CD4-positive, CD25-positive, alpha-beta regulatory T cell (primary cell): Measurements from ENCODE around the gene PALMD. TPM values are rescaled to one million over a fixed set of nuclear protein-coding genes. Genes with fewer than 3 reads are reported as not detected.

Experiments used
- ATAC-seq, 2 donors: fragments of 150-1000 bp; cut with Tn5 transposase; one replicate each; pipeline ENCODE4 v1.10.0; 2021; ENCODE audit warnings: low read depth in 2 of 2, moderate number of reproducible peaks in 2 of 2, moderate library complexity in 1 of 2
- DNase-seq, 3 donors: peaks; one replicate each; pipeline versions ENCODE4 v3.0.0 to v3.0.0-alpha.2; 2012 to 2022; ENCODE audit warnings: mixed read lengths in 1 of 3
- H3K27ac ChIP-seq: one replicate; pipeline ENCODE4 v1.7.0; 2013; ENCODE audit warnings: mild to moderate bottlenecking, low read length; ENCODE audit not compliant: insufficient read depth, poor library complexity, severe bottlenecking
- H3K27me3 ChIP-seq: one replicate; pipeline ENCODE4 v1.7.0; 2013; ENCODE audit warnings: low read length; ENCODE audit not compliant: control insufficient read depth, insufficient read depth
- H3K36me3 ChIP-seq: one replicate; pipeline ENCODE4 v1.7.0; 2013; ENCODE audit warnings: mild to moderate bottlenecking, low read length, moderate library complexity; ENCODE audit not compliant: control insufficient read depth, insufficient read depth
- H3K4me1 ChIP-seq: 2 replicates; pipeline ENCODE4 v1.7.0; 2013; ENCODE audit warnings: mild to moderate bottlenecking, low read length; ENCODE audit not compliant: insufficient read depth, control insufficient read depth, poor library complexity, severe bottlenecking
- H3K4me3 ChIP-seq: one replicate; pipeline ENCODE4 v1.7.0; 2013; ENCODE audit warnings: low read depth, mild to moderate bottlenecking, low read length, moderate library complexity
- H3K9me3 ChIP-seq, 2 experiments: 1 replicate in 1 of 2; 2 replicates in 1 of 2; pipeline ENCODE4 v1.7.0; 2013; ENCODE audit warnings: low read length in 2 of 2, mild to moderate bottlenecking in 1 of 2, moderate library complexity in 1 of 2; ENCODE audit not compliant: control insufficient read depth in 2 of 2
- H3K27ac Mint-ChIP-seq, 3 donors: one replicate each; pipeline ENCODE4 v1.8.0; 2020 to 2022; ENCODE audit warnings: mild to moderate bottlenecking in 3 of 3, mixed read lengths in 3 of 3, moderate library complexity in 2 of 3
- H3K27me3 Mint-ChIP-seq: one replicate; pipeline ENCODE4 v1.8.0; 2022; ENCODE audit warnings: mild to moderate bottlenecking, mixed read lengths
- H3K36me3 Mint-ChIP-seq: one replicate; pipeline ENCODE4 v1.8.0; 2020; ENCODE audit warnings: mixed read lengths
- H3K4me1 Mint-ChIP-seq, 4 donors: one replicate each; pipeline ENCODE4 v1.8.0; 2020 to 2022; ENCODE audit warnings: mixed read lengths in 4 of 4, mild to moderate bottlenecking in 1 of 4
- H3K4me3 Mint-ChIP-seq, 4 donors: one replicate each; pipeline ENCODE4 v1.8.0; 2020 to 2022; ENCODE audit warnings: mild to moderate bottlenecking in 4 of 4, mixed read lengths in 4 of 4, moderate library complexity in 3 of 4
- H3K9me3 Mint-ChIP-seq, 7 donors: one replicate each; pipeline ENCODE4 v1.8.0; 2020 to 2022; ENCODE audit warnings: mixed read lengths in 7 of 7, mild to moderate bottlenecking in 3 of 7, moderate library complexity in 2 of 7
- polyA plus RNA-seq, 4 donors: library from polyadenylated mRNA; unstranded; fragments of 300-500 nt; fragmentation: Illumina TruSeq; gene quantifications; one replicate each; pipeline ENCODE4 v1.2.3, GENCODE V29; 2021
- total RNA-seq: library from RNA; stranded (reverse); gene quantifications from one replicate; pipeline ENCODE4 v1.2.3, GENCODE V29; 2022

The PALMD gene
- total and polyA plus RNA-seq, 5 donors from 2014 or later: not detected

DNA sequence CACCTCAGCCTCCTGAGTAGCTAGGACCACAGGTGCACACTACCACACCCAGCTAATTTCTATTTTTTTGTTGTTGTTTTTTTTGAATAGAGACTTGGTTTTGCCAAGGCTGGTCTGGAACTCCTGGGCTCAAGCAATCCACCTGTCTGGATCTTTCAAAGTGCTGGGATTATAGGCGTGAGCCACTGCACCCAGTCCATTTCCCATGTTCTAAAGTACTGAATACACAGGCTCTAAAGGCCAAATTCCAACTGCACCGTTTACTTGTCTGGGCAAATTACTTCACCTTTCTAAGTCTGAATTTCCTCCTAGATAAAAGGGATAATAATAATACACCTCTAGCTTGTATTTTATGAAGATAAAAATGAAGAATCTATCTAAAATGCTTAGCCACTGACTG, 80.9 kb downstream of the PALMD start:
- Histone ChIP-seq H3K9me3 (no peaks in the 10 kb centered on the region), H3K4me3 (no peak overlapping the region), H3K27ac (no peak overlapping the region), H3K36me3 (no peaks in the 10 kb centered on the region), H3K4me1 (no peaks in the 10 kb centered on the region), H3K27me3 (no peaks in the 10 kb centered on the region)
- Mint-ChIP-seq H3K4me3 (no peak overlapping the region), H3K9me3 (no peaks in the 10 kb centered on the region), H3K27me3 (peaks cover 4% of the 10 kb centered on the region), H3K36me3 (no peaks in the 10 kb centered on the region), H3K4me1 (no peaks in the 10 kb centered on the region), H3K27ac (no peak overlapping the region)
- DNase-seq (no peak), ATAC-seq (no peak)

DNA sequence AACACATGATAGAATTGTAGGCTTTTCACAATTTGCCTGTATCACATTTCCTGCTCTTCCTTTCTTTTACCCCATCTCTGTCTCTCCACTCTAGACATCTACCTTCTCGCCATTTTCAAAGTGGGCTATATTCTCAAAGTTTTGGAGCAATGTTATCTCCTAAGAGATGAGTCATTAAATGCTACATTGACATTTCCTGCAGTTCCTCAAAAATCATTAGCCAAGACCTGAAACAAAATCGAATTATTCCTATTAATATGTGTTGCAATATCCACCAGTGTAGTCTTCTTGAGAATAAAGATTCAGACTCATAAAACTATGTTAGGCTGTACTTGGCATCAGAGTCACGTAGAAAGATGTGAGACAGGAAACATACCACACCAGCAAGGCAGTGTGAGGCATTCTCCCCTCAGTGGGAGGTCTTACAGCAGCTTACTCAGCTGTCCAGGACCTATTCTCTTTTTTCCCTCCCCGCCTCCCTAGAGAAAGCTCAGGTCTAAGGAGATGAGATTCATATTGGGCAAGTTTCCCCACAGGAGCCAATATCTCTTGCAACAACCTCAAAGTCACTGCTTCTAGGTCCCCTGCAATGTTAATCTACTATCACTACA, 81.8 kb downstream of the PALMD start:
- DNase-seq: no peak
- ATAC-seq: no peak
- Mint-ChIP-seq H3K36me3 (no peaks in the 10 kb centered on the region), H3K27me3 (peaks cover 4% of the 10 kb centered on the region), H3K4me3 (no peak overlapping the region), H3K27ac (no peak overlapping the region), H3K4me1 (no peaks in the 10 kb centered on the region), H3K9me3 (no peaks in the 10 kb centered on the region)
- Histone ChIP-seq H3K27ac (no peak overlapping the region), H3K4me3 (no peak overlapping the region), H3K4me1 (no peaks in the 10 kb centered on the region), H3K27me3 (no peaks in the 10 kb centered on the region), H3K36me3 (no peaks in the 10 kb centered on the region), H3K9me3 (no peaks in the 10 kb centered on the region)

DNA sequence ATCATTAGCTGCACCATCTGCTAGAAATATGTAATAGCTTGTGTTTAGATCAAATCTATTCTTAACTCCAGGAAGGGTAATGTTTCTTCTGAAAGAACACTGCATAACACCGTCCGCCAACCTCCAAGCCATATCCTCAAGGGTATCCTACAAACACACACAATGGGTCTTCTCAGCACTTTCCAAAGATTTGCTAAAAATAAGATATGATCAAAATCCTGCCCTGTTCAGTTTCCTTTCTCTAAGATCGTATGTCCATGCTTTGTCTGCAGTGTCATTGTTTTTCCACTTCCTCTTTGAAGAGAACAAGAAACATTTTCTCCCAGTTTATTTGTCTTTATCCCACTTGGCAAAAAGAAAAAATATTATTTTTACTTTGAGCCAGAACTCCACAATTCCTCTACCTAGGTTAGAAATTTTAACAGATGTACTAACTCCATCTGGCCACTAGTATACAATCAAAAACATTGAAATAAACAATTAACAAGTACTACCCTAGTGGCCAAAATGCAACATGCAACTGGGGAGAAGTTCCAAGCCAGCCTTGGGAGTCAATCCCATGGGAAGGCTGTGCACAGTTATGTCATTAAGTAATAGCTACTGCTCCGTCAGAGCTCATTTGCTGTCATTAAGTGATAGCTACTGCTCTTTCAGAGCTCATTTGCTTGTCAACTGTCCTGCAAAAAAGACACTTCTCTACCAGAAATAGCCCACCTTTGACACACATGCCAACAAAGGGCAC, 82.8 kb downstream of the PALMD start:
- H3K9me3 Mint-ChIP-seq: no peaks in the 10 kb centered on the region
- H3K36me3 Mint-ChIP-seq: no peaks in the 10 kb centered on the region
- no peaks in the 10 kb centered on the region for H3K36me3 ChIP-seq
- peaks cover 4% of the 10 kb centered on the region for H3K27me3 Mint-ChIP-seq
- no peak overlapping the region for H3K4me3 ChIP-seq
- H3K27me3 ChIP-seq: no peaks in the 10 kb centered on the region
- H3K4me3 Mint-ChIP-seq: no peak overlapping the region
- no peaks in the 10 kb centered on the region for H3K9me3 ChIP-seq
- no peak for DNase-seq
- no peak overlapping the region for H3K27ac ChIP-seq
- H3K27ac Mint-ChIP-seq: no peak overlapping the region
- H3K4me1 ChIP-seq: no peaks in the 10 kb centered on the region
- no peak for ATAC-seq
- H3K4me1 Mint-ChIP-seq: no peaks in the 10 kb centered on the region

DNA sequence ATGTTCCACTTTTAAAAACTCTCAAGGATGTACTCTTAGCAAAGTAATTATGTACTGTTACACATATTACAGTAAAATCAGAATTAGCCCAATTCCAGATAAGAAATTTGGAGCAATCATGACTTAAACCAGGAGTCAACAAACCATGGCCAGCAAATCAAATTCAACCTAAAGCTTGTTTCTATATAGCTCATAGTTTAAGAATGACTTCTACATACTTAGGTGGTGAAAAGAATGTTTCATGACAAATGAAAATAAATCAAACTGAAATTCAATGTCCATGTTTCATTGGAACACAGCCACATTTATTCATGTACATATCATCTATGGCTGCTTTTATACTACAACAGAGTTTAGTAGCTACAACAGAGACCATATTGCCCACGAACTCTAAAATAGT, 85.5 kb downstream of the PALMD start:
- H3K9me3 Mint-ChIP-seq: no peaks in the 10 kb centered on the region
- H3K4me1 Mint-ChIP-seq: no peaks in the 10 kb centered on the region
- no peaks in the 10 kb centered on the region for H3K36me3 Mint-ChIP-seq
- no peak overlapping the region for H3K27ac Mint-ChIP-seq
- H3K27me3 Mint-ChIP-seq: peaks cover 5% of the 10 kb centered on the region
- Histone ChIP-seq H3K4me1 (no peaks in the 10 kb centered on the region), H3K36me3 (no peaks in the 10 kb centered on the region), H3K27me3 (no peaks in the 10 kb centered on the region), H3K27ac (no peak overlapping the region), H3K9me3 (no peaks in the 10 kb centered on the region), H3K4me3 (no peak overlapping the region)
- H3K4me3 Mint-ChIP-seq: no peak overlapping the region
- ATAC-seq (no peak), DNase-seq (no peak)

DNA sequence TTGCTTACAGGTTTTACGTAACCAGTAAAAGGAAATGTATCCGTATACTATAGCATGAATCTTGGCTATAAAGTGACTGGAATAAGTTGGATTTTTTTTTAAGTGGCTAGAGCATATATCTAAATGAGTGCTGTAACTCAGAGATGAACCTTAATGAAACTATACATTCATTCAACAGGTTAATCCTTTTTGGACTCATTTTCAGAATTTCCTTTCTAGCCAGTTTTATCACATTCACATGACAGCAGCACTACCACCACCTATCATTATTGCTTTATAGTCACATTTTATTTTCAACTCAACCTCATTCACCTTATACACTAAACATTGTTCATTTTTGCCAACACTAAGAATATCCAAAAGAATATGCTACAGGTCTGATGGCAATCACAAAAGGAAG, 89.9 kb downstream of the PALMD start:
- Mint-ChIP-seq H3K4me1 (no peaks in the 10 kb centered on the region), H3K36me3 (no peaks in the 10 kb centered on the region), H3K9me3 (no peaks in the 10 kb centered on the region), H3K27me3 (peaks cover 11% of the 10 kb centered on the region), H3K4me3 (no peak overlapping the region), H3K27ac (no peak overlapping the region)
- no peak overlapping the region for H3K27ac ChIP-seq
- no peak for ATAC-seq
- H3K9me3 ChIP-seq: no peaks in the 10 kb centered on the region
- H3K27me3 ChIP-seq: no peaks in the 10 kb centered on the region
- H3K4me1 ChIP-seq: no peaks in the 10 kb centered on the region
- no peaks in the 10 kb centered on the region for H3K36me3 ChIP-seq
- no peak overlapping the region for H3K4me3 ChIP-seq
- no peak for DNase-seq

DNA sequence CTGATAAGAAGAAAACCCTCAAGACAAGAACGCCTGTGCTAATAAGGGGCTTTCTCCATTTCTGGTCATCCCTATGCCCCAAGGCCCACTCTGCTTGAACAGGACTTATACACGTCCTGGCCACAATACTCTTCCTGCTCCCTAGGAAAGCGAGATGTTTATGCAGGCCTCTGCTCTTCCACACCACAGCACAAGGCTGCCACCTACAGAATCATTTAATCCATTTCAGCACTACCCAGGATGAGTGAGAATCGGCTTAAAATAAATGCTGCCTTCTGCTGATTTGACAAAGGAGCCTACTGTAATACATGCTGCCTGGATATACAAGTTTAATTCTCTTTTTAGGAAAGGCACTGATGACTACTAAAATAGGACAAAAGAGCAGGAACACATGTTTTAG, 91.1 kb downstream of the PALMD start:
- Mint-ChIP-seq H3K4me1 (no peaks in the 10 kb centered on the region), H3K36me3 (no peaks in the 10 kb centered on the region), H3K27ac (no peak overlapping the region), H3K4me3 (no peak overlapping the region), H3K27me3 (peaks cover 11% of the 10 kb centered on the region), H3K9me3 (no peaks in the 10 kb centered on the region)
- Histone ChIP-seq H3K27me3 (no peaks in the 10 kb centered on the region), H3K4me3 (no peak overlapping the region), H3K4me1 (no peaks in the 10 kb centered on the region), H3K36me3 (no peaks in the 10 kb centered on the region), H3K9me3 (no peaks in the 10 kb centered on the region), H3K27ac (no peak overlapping the region)
- ATAC-seq (no peak), DNase-seq (peak in 1 of 3 donors; percentile 11)

DNA sequence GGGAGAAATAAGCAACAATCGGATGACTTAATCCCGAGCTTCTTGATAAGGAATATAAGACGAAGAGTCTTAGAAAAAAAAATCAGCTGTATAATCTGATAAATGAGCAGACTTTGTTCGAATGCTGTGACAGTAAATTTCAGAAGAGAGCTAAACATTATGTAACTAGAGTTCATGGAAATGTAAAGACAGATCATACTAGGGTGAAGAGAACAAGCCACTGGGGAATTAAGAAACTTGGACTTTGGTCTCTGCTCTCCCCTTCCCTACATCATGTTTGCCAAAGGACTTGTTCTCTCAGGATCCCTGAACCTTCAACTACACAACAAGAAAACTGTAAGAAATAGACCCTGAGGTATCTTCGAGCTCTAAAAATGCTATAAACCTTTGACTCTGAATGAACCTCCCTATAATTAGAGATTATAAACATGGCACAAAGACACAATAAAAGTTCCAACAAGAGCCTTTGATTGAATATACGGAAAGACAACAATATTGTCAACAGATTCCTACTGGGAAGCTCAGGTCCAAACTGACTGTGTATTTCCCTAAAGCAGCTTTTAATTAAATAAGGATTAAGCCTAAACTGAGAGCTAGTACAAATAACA, 93.0 kb downstream of the PALMD start:
- H3K9me3 ChIP-seq: no peaks in the 10 kb centered on the region
- no peaks in the 10 kb centered on the region for H3K4me1 Mint-ChIP-seq
- H3K36me3 ChIP-seq: no peaks in the 10 kb centered on the region
- no peak overlapping the region for H3K4me3 Mint-ChIP-seq
- no peaks in the 10 kb centered on the region for H3K4me1 ChIP-seq
- H3K27me3 ChIP-seq: no peaks in the 10 kb centered on the region
- no peak overlapping the region for H3K27ac ChIP-seq
- ATAC-seq (no peak), DNase-seq (no peak)
- no peak overlapping the region for H3K27ac Mint-ChIP-seq
- peaks cover 0 to 2% (median 0%) of the 10 kb centered on the region in 7 donors for H3K9me3 Mint-ChIP-seq
- no peaks in the 10 kb centered on the region for H3K36me3 Mint-ChIP-seq
- no peak overlapping the region for H3K4me3 ChIP-seq
- H3K27me3 Mint-ChIP-seq: peaks cover 11% of the 10 kb centered on the region

DNA sequence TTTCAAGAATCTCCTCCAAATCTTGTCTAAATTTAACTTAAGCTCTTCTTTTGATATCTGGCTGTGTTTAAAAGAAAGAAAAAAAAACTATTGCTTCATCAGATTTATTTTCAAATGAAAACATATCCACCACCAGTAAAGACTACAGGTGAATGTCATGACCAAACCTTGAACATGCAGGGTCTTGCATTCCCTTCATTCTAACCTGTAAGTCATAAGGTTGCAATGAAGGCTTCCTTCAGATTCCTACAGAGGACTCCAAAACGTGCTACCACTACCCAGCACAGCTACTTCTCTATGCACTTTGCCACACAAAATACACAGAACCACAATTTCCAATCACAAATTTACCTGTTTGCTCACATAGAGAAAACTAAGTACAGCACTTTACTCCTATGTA, 94.2 kb downstream of the PALMD start:
- Histone ChIP-seq H3K27me3 (no peaks in the 10 kb centered on the region), H3K36me3 (no peaks in the 10 kb centered on the region), H3K4me3 (no peak overlapping the region), H3K27ac (no peak overlapping the region), H3K4me1 (no peaks in the 10 kb centered on the region), H3K9me3 (no peaks in the 10 kb centered on the region)
- DNase-seq (no peak), ATAC-seq (no peak)
- no peak overlapping the region for H3K4me3 Mint-ChIP-seq
- H3K4me1 Mint-ChIP-seq: no peaks in the 10 kb centered on the region
- H3K9me3 Mint-ChIP-seq: peaks cover 0 to 2% (median 0%) of the 10 kb centered on the region in 7 donors
- peaks cover 11% of the 10 kb centered on the region for H3K27me3 Mint-ChIP-seq
- H3K36me3 Mint-ChIP-seq: no peaks in the 10 kb centered on the region
- no peak overlapping the region for H3K27ac Mint-ChIP-seq
